Upper lobe of left lung (tissue), 6 donors: ENCODE results near the gene DMXL1. TPM values are rescaled to one million over a fixed set of nuclear protein-coding genes. Genes with fewer than 3 reads are reported as not detected.
A peak's percentile ranks its signal among the peaks of the same experiment; 100 is the strongest.

ENCODE experiments used
- ATAC-seq, 2 donors: fragments of 200-7000 bp; cut with Tn5 transposase; one replicate each; pipeline ENCODE4 v1.9.1; 2022; ENCODE audit warnings: mild to moderate bottlenecking in 2 of 2, moderate library complexity in 2 of 2; ENCODE audit not compliant: low FRiP score in 2 of 2
- DNase-seq, 2 donors: peaks; one replicate each; pipeline ENCODE4 v3.0.0-alpha.2; 2019 to 2020
- H3K27ac ChIP-seq, 4 donors: fragments of 200-600 bp; sonication (generic); one replicate each; pipeline ENCODE4 v1.5.1; 2016 to 2019
- H3K27me3 ChIP-seq, 4 donors: fragments of 200-600 bp; sonication (generic); one replicate each; pipeline ENCODE4 v1.5.1; 2017 to 2019
- H3K36me3 ChIP-seq, 4 donors: fragments of 200-600 bp; sonication (generic); one replicate each; pipeline ENCODE4 v1.5.1; 2016 to 2019
- H3K4me1 ChIP-seq, 4 donors: fragments of 200-600 bp; sonication (generic); one replicate each; pipeline ENCODE4 v1.5.1; 2018 to 2019
- H3K4me3 ChIP-seq, 4 donors: fragments of 200-600 bp; sonication (generic); one replicate each; pipeline ENCODE4 v1.5.1; 2017 to 2019; ENCODE audit warnings: mild to moderate bottlenecking in 2 of 4, moderate library complexity in 1 of 4
- H3K9me3 ChIP-seq, 4 donors: fragments of 200-600 bp; sonication (generic); one replicate each; pipeline ENCODE4 v1.5.1; 2018 to 2019
- CTCF ChIP-seq, 6 experiments: fragments of 450-650 bp in 4 of 6; fragments of 200-600 bp in 2 of 6; sonication (generic) in 2 of 6; IDR thresholded peaks; one replicate each; pipeline ENCODE4 v1.5.1; 2016 to 2019; ENCODE audit warnings: antibody characterized with exemption in 6 of 6
- EP300 ChIP-seq, 4 donors: sonication (generic); formaldehyde crosslinking; IDR thresholded peaks; one replicate each; pipeline ENCODE4 v1.5.1; 2017; ENCODE audit warnings: antibody characterized with exemption in 4 of 4, control low read depth in 2 of 4
- POLR2A ChIP-seq, 4 donors: fragments of 450-650 bp; IDR thresholded peaks; one replicate each; pipeline ENCODE4 v1.5.1; 2016 to 2017; ENCODE audit warnings: antibody characterized with exemption in 4 of 4, mild to moderate bottlenecking in 2 of 4
- POLR2AphosphoS5 ChIP-seq, 2 donors: sonication (generic); formaldehyde crosslinking; IDR thresholded peaks; one replicate each; pipeline ENCODE4 v1.5.1; 2017; ENCODE audit warnings: antibody characterized with exemption in 2 of 2
- WGBS, 2 donors: methylation state at CpG; one replicate each; pipeline ENCODE4 v1.1.5; 2017 to 2018; 5-methylcytosine and 5-hydroxymethylcytosine counted together
- total RNA-seq, 6 donors: library from RNA; depleted of rRNA in 4 of 6; stranded (reverse); fragments of >200 nt in 4 of 6; gene quantifications; one replicate each; pipeline versions ENCODE4 v1.1.0 to v1.2.1, GENCODE V29; 2016 to 2021
- donor health status: DM: no; HTN: no; CAD: no; lungs with moderate emphysema.
- donor health status: DM: no; HTN: yes; CAD: no; lungs with severe emphysema.

Gene DMXL1
- total RNA-seq, 6 donors from 2014 or later, result 37.7 to 102 (median 52.9) TPM

- H3K4me1 ChIP-seq, result peaks cover 11 to 49% (median 29%) of the 10 kb centered on the region in 4 donors
These were observed 7.4 kb downstream of the DMXL1 start for GRCh38 chr5:119078071-119078846.

GRCh38 chr5:119078861-119079260, 8.0 kb downstream of the DMXL1 start:
- H3K4me1 ChIP-seq, result peaks cover 7 to 43% (median 23%) of the 10 kb centered on the region in 4 donors
- WGBS, 2 donors, result 80 to 87% methylated on average over 1 of the region's 1 CpG
- no peak overlapping the region for H3K27ac ChIP-seq
- TF ChIP-seq POLR2AphosphoS5 (IDR thresholded peaks at IDR 0.05) (no peak), EP300 (IDR thresholded peaks at IDR 0.05) (no peak), CTCF (IDR thresholded peaks at IDR 0.05) (no peak), POLR2A (IDR thresholded peaks at IDR 0.05) (no peak)
- ATAC-seq (no peak), DNase-seq (no peak)
- no peaks in the 10 kb centered on the region for H3K9me3 ChIP-seq
- no peak overlapping the region for H3K4me3 ChIP-seq
- H3K27me3 ChIP-seq, result no peaks in the 10 kb centered on the region
- H3K36me3 ChIP-seq, result peaks cover 0 to 4% (median 0%) of the 10 kb centered on the region in 4 donors

More at GRCh38 chr5:119078071-119078846, 7.4 kb downstream of the DMXL1 start:
- Histone ChIP-seq H3K36me3 (peaks cover 0 to 4% (median 0%) of the 10 kb centered on the region in 4 donors), H3K4me3 (no peak overlapping the region), H3K9me3 (no peaks in the 10 kb centered on the region), H3K27me3 (no peaks in the 10 kb centered on the region), H3K27ac (no peak overlapping the region)
- WGBS, 2 donors, result 93 to 100% methylated on average over 1 of the region's 1 CpG
- TF ChIP-seq CTCF (IDR thresholded peaks at IDR 0.05) (no peak), POLR2A (IDR thresholded peaks at IDR 0.05) (no peak), EP300 (IDR thresholded peaks at IDR 0.05) (no peak), POLR2AphosphoS5 (IDR thresholded peaks at IDR 0.05) (no peak)
- DNase-seq (no peak), ATAC-seq (no peak)

GRCh38 chr5:119079318-119079921, 8.5 kb downstream of the DMXL1 start:
- 77 to 82% methylated on average over 3 of the region's 3 CpGs for WGBS, 2 donors
- Histone ChIP-seq H3K27me3 (no peaks in the 10 kb centered on the region), H3K9me3 (no peaks in the 10 kb centered on the region), H3K27ac (no peak overlapping the region), H3K4me3 (no peak overlapping the region), H3K36me3 (peaks cover 0 to 4% (median 0%) of the 10 kb centered on the region in 4 donors), H3K4me1 (peaks cover 7 to 38% (median 19%) of the 10 kb centered on the region in 4 donors)
- no peak for TF ChIP-seq POLR2AphosphoS5 (IDR thresholded peaks at IDR 0.05)
- TF ChIP-seq EP300 (IDR thresholded peaks at IDR 0.05), result no peak
- no peak for TF ChIP-seq CTCF (IDR thresholded peaks at IDR 0.05)
- TF ChIP-seq POLR2A (IDR thresholded peaks at IDR 0.05), result no peak
- ATAC-seq (peak in 1 of 2 donors; percentile 23), DNase-seq (no peak)

GRCh38 chr5:119080936-119081335, 10.0 kb downstream of the DMXL1 start:
- ATAC-seq, result no peak
- no peaks in the 10 kb centered on the region for H3K9me3 ChIP-seq
- H3K4me3 ChIP-seq, result no peak overlapping the region
- no peaks in the 10 kb centered on the region for H3K27me3 ChIP-seq
- peaks cover 0 to 4% (median 0%) of the 10 kb centered on the region in 4 donors for H3K36me3 ChIP-seq
- TF ChIP-seq EP300 (IDR thresholded peaks at IDR 0.05) (no peak), CTCF (IDR thresholded peaks at IDR 0.05) (no peak)
- H3K27ac ChIP-seq, result no peak overlapping the region
- DNase-seq, result no peak
- H3K4me1 ChIP-seq, result peaks cover 4 to 26% (median 14%) of the 10 kb centered on the region in 4 donors
- WGBS, 2 donors, result 71 to 100% methylated on average over 1 of the region's 1 CpG
